ENCODE data around the gene HOXA1. TPM values are rescaled to one million over a fixed set of nuclear protein-coding genes. Genes with fewer than 3 reads are reported as not detected.

The HOXA1 gene
- total and polyA plus RNA-seq, 2 of the 4 experiments (the other 2 are of a cell fraction) = 0.54 to 1.8 TPM

DNA sequence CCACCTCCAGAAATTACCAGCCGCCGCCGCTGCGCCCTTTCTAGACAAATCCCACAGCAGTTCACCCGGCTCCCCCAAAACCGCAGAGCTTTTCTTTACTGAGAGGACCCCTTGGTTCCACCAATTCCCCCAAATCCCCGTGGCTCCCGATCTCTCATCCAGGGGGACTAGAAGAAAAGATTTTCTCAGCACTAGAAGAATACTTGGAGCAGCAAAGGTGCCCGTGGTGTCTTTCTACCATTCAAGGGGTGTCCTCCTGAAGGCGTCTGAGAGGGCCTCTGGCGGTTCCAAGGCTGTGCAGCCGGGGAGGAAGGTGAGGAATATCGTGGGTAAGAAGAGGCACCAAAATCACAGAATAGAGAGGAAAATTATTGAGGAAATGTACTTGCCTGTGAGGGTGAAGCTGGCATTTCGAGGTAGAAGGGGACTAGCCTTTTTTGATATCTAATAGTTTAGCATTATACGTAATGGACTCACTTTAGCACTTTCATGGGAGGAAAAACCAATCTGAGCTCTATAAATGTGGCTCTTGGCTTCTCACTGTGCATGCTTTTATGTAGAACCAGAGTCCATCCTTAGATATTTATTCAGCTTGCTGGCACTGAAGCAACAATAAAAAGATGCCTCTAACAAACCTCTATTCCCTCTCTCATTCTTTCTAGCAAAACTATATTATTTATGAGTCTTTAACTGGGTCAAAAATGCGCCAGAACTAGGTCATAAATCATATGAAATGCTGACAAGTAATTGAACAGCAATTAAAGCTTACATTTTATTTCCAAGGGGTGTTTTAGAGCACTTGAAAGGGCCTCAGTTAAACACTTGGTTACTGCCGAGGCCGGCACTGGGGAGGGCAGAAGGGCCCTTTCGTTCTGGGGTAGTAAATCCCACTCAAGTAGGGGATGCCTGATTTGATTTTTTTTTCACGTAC is 20.5 kb upstream of the HOXA1 start:
- Histone ChIP-seq H3K18ac (ENCODE audit: low read depth, low read length) (peak overlapping the region; percentile 97), H4K20me1 (ENCODE audit: insufficient read depth, low read length) (peaks cover 10% of the 10 kb centered on the region), H2AK5ac (ENCODE audit: low read depth, low read length) (peak overlapping the region; percentile 53), H3K14ac (replicated peaks; ENCODE audit: low read depth, low read length) (peak overlapping the region; percentile 87), H4K91ac (ENCODE audit: insufficient read depth, low read depth, low read length) (peak overlapping the region; percentile 68), H3K9ac (ENCODE audit: low read depth, low read length) (peak overlapping the region; percentile 96), H2BK120ac (ENCODE audit: low read depth, low read length) (peak overlapping the region; percentile 56), H3K79me1 (ENCODE audit: low read depth in 1 of 2, low read length in 2 of 2) (peaks cover 0 to 41% of the 10 kb centered on the region in 2 experiments; a peak in 2 of 4 replicates), H2BK5ac (ENCODE audit: low read depth, low read length, poor library complexity, severe bottlenecking) (peak overlapping the region; percentile 80), H2BK20ac (ENCODE audit: low read depth, low read length) (peak overlapping the region; percentile 64; the same call in 1 of the 2 replicates), H2BK15ac (ENCODE audit: low read depth, low read length) (no peak overlapping the region), H3K36me3 (ENCODE audit: control insufficient read depth, insufficient read depth, low read length) (peaks cover 9% of the 10 kb centered on the region; the same call in 1 of the 2 replicates), H3K27ac (ENCODE audit: insufficient read depth, low read length) (peak overlapping the region; percentile 89), H4K5ac (ENCODE audit: low read depth, low read length) (peak overlapping the region; percentile 54), H2AFZ (replicated peaks; ENCODE audit: low read length, poor library complexity) (no peak overlapping the region), H3K4me3 (ENCODE audit: insufficient read depth, low read depth, low read length) (peak overlapping the region; percentile 71), H3K56ac (ENCODE audit: extremely low read depth, insufficient read depth, low read length) (peak overlapping the region; percentile 91), H3K27me3 (ENCODE audit: control insufficient read depth, insufficient read depth, low read length) (no peaks in the 10 kb centered on the region), H3K23ac (ENCODE audit: low read depth, low read length) (peak overlapping the region; percentile 95), H4K8ac (ENCODE audit: low read depth in 2 of 2, low read length in 2 of 2) (peak overlapping the region; percentile 37 to 70; a peak in 3 of 4 replicates), H3K9me1 (ENCODE audit: insufficient read depth, low read length) (peaks cover 10% of the 10 kb centered on the region; the same call in 1 of the 2 replicates), H2AK9ac (replicated peaks; ENCODE audit: low read depth, low read length, poor library complexity) (peak overlapping the region; percentile 32), H3K4ac (ENCODE audit: low read depth, low read length) (peak overlapping the region; percentile 86), H3K4me1 (ENCODE audit: control insufficient read depth, insufficient read depth, low read length) (peaks cover 27% of the 10 kb centered on the region), H3K9me3 (ENCODE audit: control insufficient read depth, insufficient read depth, low read length) (no peaks in the 10 kb centered on the region), H3K4me2 (ENCODE audit: low read depth, low read length) (peak overlapping the region; percentile 78)
- no peak for TF ChIP-seq MAZ (IDR thresholded peaks at IDR 0.05; ENCODE audit: borderline replicate concordance, low read depth, low read length)
- TF ChIP-seq RAD21 (IDR thresholded peaks at IDR 0.05; ENCODE audit: low read length) = no peak
- 0 out of 2 replicates have a peak, but pooled peaks have one; percentile 4 for TF ChIP-seq SMC3 (IDR thresholded peaks at IDR 0.05; ENCODE audit: low read depth, low read length)
- peak; percentile 65 for TF ChIP-seq POLR2A (IDR thresholded peaks at IDR 0.05; ENCODE audit: low read depth, low read length)
- peak; percentile 76; the same call in 1 of the 2 replicates for TF ChIP-seq CHD1 (IDR thresholded peaks at IDR 0.05; ENCODE audit: low read depth, low read length)
- WGBS, 2 experiments (ENCODE audit: extremely low coverage in 2 of 2, insufficient read length in 1 of 2) = no CpG with 5 or more reads among the region's 20 CpGs
- no TSS peak for BruUV-seq (replicated peaks)
- ChIA-PET CTCF (interaction anchor here (1.2 to 1.3 kb wide), 2 partner anchors 11 to 262 kb away, joined by 3 read pairs; no protein-coding TSS in a partner anchor), POLR2A (ENCODE audit: unreplicated experiment) (interaction anchor here (0.7 to 1.4 kb wide), 2 partner anchors 16 to 19 kb away, joined by 3 to 4 read pairs; no protein-coding TSS in a partner anchor)
- intact Hi-C loops (cut with micrococcal nuclease) = no loop called here
- in situ Hi-C loops (cut with MboI; ENCODE audit: low sequenced_read_pairs) = no loop called here
- dilution Hi-C loops (cut with HindIII; ENCODE audit: low sequenced_read_pairs, unreplicated experiment) = no loop called here
- ATAC-seq (ENCODE audit: low read depth) (no peak), DNase-seq (peak; percentile 22)

Measured in IMR-90 (cell line).